Mucosa of descending colon (tissue), 3 donors: ENCODE measurements around the gene PDE6A. TPM values are rescaled to one million over a fixed set of nuclear protein-coding genes. Genes with fewer than 3 reads are reported as not detected.

Experiments used
- ATAC-seq: fragments of 200-7000 bp; cut with Tn5 transposase; one replicate; pipeline ENCODE4 v1.9.1; 2020; ENCODE audit warnings: mild to moderate bottlenecking, moderate library complexity
- DNase-seq, 3 donors: peaks; one replicate each; pipeline ENCODE4 v3.0.0-alpha.2; 2020
- H3K36me3 ChIP-seq: fragments of 200-600 bp; one replicate; pipeline ENCODE4 v1.8.0; 2021; ENCODE audit warnings: low read depth, mild to moderate bottlenecking
- H3K4me1 ChIP-seq: fragments of 200-600 bp; one replicate; pipeline ENCODE4 v1.8.0; 2021; ENCODE audit warnings: low read depth, mild to moderate bottlenecking
- H3K4me3 ChIP-seq: fragments of 200-600 bp; one replicate; pipeline ENCODE4 v1.8.0; 2021; ENCODE audit warnings: mild to moderate bottlenecking
- H3K9me3 ChIP-seq: fragments of 200-600 bp; one replicate; pipeline ENCODE4 v1.8.0; 2021; ENCODE audit warnings: mild to moderate bottlenecking
- intact Hi-C, 2 donors: fragments of 100-400 bp; cut with DNase I in 1 of 2; cut with micrococcal nuclease in 1 of 2; formaldehyde crosslinking; loops; one replicate each; pipeline versions ENCODE4 v1.11.0 to v1.11.1; 2022; cut with DNase I, micrococcal nuclease
- total RNA-seq, 3 donors: library from RNA; stranded (reverse); fragmentation: NEBNext Ultra II Directional in 2 of 3; extraction: Animal tissue kit (Norgen Biotek cat#: 25700) in 2 of 3; gene quantifications; one replicate each; pipeline versions ENCODE4 v1.2.1 to v1.2.4, GENCODE V29; 2021 to 2023
- TF ChIP-seq, protein P1 (sequence below): fragments of 200-600 bp; IDR thresholded peaks from one replicate; pipeline ENCODE4 v1.8.0; 2022; ENCODE audit warnings: antibody characterized with exemption, mild to moderate bottlenecking
- donor health status: DM: no; HTN: no; CAD: no; lungs with moderate emphysema.
- donor health status: DM: no; HTN: no; CAD: no.
- donor health status: DM: no; HTN: yes; CAD: no.

PDE6A gene
- total RNA-seq, 3 donors from 2014 or later = 1.6 to 7.3 (median 3.4) TPM

GRCh38 chr5:149836451-149837139 lies 108.0 kb downstream of the PDE6A start:
- intact Hi-C loops = loop anchor here (10.0 kb wide), 1 partner anchor 158 kb away; no protein-coding TSS in a partner anchor
- DNase-seq (no peak), ATAC-seq (no peak)
- no peaks in the 10 kb centered on the region for H3K9me3 ChIP-seq
- no peak overlapping the region for H3K4me3 ChIP-seq
- H3K4me1 ChIP-seq = no peaks in the 10 kb centered on the region
- TF ChIP-seq, protein P1, sequence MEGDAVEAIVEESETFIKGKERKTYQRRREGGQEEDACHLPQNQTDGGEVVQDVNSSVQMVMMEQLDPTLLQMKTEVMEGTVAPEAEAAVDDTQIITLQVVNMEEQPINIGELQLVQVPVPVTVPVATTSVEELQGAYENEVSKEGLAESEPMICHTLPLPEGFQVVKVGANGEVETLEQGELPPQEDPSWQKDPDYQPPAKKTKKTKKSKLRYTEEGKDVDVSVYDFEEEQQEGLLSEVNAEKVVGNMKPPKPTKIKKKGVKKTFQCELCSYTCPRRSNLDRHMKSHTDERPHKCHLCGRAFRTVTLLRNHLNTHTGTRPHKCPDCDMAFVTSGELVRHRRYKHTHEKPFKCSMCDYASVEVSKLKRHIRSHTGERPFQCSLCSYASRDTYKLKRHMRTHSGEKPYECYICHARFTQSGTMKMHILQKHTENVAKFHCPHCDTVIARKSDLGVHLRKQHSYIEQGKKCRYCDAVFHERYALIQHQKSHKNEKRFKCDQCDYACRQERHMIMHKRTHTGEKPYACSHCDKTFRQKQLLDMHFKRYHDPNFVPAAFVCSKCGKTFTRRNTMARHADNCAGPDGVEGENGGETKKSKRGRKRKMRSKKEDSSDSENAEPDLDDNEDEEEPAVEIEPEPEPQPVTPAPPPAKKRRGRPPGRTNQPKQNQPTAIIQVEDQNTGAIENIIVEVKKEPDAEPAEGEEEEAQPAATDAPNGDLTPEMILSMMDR = no peak
- H3K36me3 ChIP-seq = no peaks in the 10 kb centered on the region

- peak; percentile 68 for ATAC-seq
- TF ChIP-seq, protein P1 = peak; percentile 16
- no peak overlapping the region for H3K4me3 ChIP-seq
- H3K4me1 ChIP-seq = no peaks in the 10 kb centered on the region
- DNase-seq = peak in 1 of 3 donors; percentile 88
- no peaks in the 10 kb centered on the region for H3K36me3 ChIP-seq
- no peaks in the 10 kb centered on the region for H3K9me3 ChIP-seq
- intact Hi-C loops = loop anchor here (10.0 kb wide), 1 partner anchor 160 kb away; no protein-coding TSS in a partner anchor
These were observed 110.2 kb downstream of the PDE6A start for GRCh38 chr5:149834246-149834855.

DNA sequence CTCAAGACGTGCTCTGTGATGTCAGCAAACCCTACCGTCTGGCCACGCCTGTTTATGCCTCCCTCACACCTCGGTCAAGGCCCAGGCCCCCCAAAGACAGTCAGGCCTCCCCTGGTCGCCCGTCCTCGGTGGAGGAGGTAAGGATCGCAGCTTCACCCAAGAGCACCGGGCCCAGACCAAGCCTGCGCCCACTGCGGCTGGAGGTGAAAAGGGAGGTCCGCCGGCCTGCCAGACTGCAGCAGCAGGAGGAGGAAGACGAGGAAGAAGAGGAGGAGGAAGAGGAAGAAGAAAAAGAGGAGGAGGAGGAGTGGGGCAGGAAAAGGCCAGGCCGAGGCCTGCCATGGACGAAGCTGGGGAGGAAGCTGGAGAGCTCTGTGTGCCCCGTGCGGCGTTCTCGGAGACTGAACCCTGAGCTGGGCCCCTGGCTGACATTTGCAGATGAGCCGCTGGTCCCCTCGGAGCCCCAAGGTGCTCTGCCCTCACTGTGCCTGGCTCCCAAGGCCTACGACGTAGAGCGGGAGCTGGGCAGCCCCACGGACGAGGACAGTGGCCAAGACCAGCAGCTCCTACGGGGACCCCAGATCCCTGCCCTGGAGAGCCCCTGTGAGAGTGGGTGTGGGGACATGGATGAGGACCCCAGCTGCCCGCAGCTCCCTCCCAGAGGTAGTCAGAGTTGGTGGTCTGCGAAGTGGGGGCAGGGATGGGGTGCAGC lies 111.3 kb downstream of the PDE6A start:
- intact Hi-C loops = loop anchor here (10.0 kb wide), 1 partner anchor 162 kb away; no protein-coding TSS in a partner anchor
- DNase-seq (no peak), ATAC-seq (no peak)
- Histone ChIP-seq H3K4me3 (no peak overlapping the region), H3K9me3 (no peaks in the 10 kb centered on the region), H3K4me1 (no peaks in the 10 kb centered on the region), H3K36me3 (no peaks in the 10 kb centered on the region)
- TF ChIP-seq, protein P1 = no peak

GRCh38 chr5:149832636-149833035 lies 112.0 kb downstream of the PDE6A start:
- no peak for DNase-seq
- no peaks in the 10 kb centered on the region for H3K9me3 ChIP-seq
- ATAC-seq = no peak
- no peaks in the 10 kb centered on the region for H3K4me1 ChIP-seq
- no peak overlapping the region for H3K4me3 ChIP-seq
- intact Hi-C loops = loop anchor here (10.0 kb wide), 1 partner anchor 162 kb away; no protein-coding TSS in a partner anchor
- no peaks in the 10 kb centered on the region for H3K36me3 ChIP-seq
- TF ChIP-seq, protein P1 = no peak

GRCh38 chr5:149831492-149831891 lies 113.1 kb downstream of the PDE6A start:
- TF ChIP-seq, protein P1 = no peak
- Histone ChIP-seq H3K36me3 (peaks cover 5% of the 10 kb centered on the region), H3K9me3 (no peaks in the 10 kb centered on the region), H3K4me1 (no peaks in the 10 kb centered on the region), H3K4me3 (no peak overlapping the region)
- no peak for ATAC-seq
- DNase-seq = no peak
- intact Hi-C loops = loop anchor here (10.0 kb wide), 1 partner anchor 163 kb away; no protein-coding TSS in a partner anchor
